ENCODE data around the gene LRCH1.

Gene LRCH1

DNA sequence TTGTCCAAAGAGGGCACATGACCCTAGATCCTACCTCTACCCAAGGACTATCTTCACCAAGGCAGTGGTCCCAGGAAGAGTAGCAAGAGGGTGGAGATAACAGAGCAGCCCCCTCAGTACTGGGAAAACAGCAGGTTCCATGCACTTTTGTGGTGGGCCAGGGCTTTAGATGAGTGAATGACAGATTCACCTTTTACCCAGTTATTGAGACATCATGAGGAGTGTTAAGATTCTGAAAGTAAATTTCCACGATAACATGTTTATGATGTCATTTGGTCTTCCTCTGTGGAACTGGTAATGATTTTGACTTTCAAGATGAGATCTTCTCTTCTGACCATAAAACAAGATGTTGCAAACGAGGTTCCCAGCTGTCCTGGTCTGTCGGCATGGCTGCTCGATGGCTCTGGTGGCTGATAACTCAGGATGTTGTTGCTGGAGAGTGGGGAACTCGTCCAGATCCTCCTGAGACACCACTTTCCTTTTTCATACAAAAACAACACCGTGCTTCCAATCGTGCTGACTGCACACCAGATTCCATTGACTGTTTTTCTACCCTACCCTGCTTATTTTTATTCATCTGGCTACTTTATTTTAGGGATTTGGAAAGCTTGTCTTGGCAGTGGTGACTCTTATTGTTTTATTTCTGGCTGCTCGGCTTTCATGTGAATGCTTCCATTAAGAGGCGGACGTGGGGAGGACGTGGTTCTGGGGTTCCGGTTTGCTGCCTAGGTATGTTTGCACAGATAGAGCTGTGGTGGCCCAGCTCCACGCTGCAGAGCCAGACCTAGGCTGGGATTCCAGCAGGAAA is 88.5 kb downstream of the LRCH1 start:
- peak; percentile 6 for DNase-seq

DNA sequence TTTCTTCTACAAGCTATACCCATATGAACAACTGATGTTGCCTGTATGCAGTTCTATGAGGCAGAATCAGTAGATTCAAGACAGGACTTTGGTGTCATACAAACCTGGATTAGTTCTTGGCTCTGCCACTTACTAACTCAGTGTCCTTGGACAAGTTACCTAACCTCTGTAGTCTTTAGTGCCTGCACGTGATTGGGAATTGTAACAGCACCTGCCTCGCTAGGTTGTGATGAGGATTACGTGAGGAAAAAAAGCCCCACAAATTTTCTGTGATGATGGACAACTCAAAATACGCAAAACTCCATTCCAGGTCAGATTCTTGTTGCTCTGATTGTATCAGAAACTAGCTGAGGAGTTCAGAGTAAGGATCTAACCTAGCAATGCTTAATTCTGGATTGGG is 89.3 kb downstream of the LRCH1 start:
- no peak for DNase-seq

GRCh38 chr13:46643165-46643777 is 90.3 kb downstream of the LRCH1 start:
- DNase-seq = no peak

- DNase-seq = no peak
Measured at GRCh38 chr13:46644816-46645215, 91.8 kb downstream of the LRCH1 start.

DNA sequence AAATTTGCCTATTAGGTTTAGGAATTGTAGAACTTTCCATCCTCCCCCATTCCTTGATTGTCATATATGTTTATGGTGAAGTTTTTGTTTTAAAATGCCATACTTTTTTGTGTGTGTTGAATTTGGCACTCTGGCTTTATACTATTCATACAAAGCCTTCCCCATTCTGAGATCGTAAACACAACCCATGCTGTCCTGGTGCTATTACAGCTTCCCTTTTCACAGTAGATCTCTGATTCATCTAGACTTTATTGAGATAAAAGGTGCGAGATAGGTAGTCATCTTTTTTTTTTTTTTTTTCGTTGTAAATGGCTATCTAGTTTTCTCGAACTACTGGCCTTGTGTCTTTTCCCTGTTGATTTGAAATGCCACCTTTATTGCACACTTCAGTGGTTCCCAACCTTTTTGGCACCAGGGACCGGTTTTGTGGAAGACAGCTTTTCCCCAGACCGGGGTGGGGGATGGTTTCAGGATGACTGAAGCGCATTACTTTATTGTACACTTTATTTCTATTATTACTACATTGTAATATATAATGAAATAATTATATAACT is 94.6 kb downstream of the LRCH1 start:
- DNase-seq = no peak

GRCh38 chr13:46648166-46648607 is 95.2 kb downstream of the LRCH1 start:
- DNase-seq = peak; percentile 29

DNA sequence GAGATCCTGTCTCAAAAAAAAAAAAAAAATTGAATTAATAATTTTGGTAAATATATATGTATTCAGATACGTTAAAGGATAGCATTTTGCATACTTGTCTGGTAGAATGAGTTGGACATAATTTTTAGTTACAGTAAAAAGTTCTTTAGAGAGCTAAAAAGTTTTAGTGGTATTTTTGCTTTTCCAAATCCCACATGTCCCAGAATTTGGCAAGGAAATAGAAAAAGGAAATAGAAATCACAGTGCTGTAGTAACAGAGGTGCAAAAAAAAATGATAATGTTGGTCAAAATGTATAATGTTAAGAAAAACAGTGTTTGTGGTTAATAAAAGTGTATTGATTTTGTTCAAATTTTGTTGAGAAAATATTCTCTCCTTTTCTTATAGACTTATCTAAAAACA is 96.8 kb downstream of the LRCH1 start:
- no peak for DNase-seq

DNA sequence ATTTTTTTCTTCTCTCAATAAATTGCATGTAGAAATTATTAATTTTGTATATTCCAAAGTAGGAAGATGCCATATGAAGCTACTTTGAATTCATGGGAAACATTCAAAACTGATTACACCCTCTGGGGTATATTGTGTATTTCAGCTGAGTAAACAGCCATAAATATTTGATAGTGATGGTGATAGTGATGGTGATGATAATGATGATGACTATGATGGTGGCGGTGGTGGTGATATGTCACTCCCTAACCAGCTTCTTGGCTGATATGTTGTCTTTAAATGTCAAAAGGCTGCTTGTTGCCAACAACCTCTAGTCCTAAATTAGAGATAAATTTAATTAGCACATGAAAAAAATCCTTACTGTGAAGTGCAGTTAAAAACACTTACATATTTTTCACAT is 102.0 kb downstream of the LRCH1 start:
- DNase-seq = no peak

DNA sequence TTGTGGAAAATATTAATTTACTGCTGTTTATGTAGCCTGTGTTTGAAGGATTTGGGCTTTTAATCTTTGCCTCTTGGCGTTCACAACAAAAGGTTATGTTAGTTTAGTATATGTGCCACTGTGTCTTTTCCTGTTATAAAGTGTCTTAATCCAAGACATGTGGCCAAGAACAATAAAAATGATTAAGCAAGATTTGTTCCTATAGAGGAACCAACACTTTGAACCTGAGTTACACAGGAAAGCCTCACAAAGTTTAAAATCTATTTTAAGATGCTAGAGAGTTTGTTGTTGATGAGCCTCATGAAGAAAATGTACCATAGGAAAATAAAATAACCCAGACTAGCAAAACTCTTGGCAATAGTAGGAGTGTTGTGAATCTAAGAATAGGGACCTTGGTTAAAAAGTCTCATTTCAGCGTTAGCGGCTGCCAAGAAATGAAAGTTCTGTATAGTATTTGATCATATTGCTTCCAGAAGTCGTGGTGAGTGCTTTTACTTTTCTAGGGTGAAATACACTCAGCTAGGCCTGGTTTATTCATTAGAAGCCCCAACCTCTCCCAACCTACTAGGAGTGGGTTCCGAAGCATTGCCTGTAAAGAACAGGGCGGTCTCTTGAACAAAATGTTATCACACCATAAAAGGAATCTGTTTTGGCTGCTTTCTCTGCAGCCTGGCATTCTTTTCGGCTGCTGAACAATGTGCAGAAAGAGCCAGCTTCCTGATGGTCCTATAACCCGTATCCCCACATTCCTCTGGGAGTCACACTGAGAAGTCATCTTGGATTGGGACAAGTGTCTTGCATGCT is 102.6 kb downstream of the LRCH1 start:
- peak; percentile 53 for DNase-seq

DNA sequence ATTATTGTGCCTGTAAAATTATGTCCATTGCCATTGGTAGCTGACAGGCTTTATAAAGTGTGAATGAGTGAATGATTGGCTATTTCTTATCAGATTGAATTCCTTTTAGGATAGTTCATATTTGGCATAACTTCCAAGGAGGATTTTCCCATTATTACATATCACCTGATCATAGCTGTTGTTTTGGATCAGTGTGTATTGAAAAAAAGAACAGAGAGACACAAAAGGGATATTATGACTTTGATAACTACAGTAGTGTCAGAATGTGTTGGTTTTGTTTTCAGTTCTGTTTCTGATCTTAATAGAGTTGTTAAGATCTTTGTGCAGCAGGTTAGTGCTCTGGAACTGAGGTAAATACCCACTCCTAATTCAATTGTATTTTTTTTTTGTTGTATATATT is 103.8 kb downstream of the LRCH1 start:
- DNase-seq = no peak

- no peak for DNase-seq
Measured at GRCh38 chr13:46659413-46660065, 106.6 kb downstream of the LRCH1 start.

- no peak for DNase-seq
Measured at GRCh38 chr13:46660416-46660815, 107.4 kb downstream of the LRCH1 start.

GRCh38 chr13:46660857-46661256 is 107.9 kb downstream of the LRCH1 start:
- DNase-seq = no peak

- no peak for DNase-seq
Measured at GRCh38 chr13:46662690-46663089, 109.7 kb downstream of the LRCH1 start.

- DNase-seq = no peak
Measured at GRCh38 chr13:46663206-46664037, 110.5 kb downstream of the LRCH1 start.

GRCh38 chr13:46664195-46664594 is 111.2 kb downstream of the LRCH1 start:
- DNase-seq = no peak

- no peak for DNase-seq
Measured at GRCh38 chr13:46665248-46665632, 112.3 kb downstream of the LRCH1 start.

DNA sequence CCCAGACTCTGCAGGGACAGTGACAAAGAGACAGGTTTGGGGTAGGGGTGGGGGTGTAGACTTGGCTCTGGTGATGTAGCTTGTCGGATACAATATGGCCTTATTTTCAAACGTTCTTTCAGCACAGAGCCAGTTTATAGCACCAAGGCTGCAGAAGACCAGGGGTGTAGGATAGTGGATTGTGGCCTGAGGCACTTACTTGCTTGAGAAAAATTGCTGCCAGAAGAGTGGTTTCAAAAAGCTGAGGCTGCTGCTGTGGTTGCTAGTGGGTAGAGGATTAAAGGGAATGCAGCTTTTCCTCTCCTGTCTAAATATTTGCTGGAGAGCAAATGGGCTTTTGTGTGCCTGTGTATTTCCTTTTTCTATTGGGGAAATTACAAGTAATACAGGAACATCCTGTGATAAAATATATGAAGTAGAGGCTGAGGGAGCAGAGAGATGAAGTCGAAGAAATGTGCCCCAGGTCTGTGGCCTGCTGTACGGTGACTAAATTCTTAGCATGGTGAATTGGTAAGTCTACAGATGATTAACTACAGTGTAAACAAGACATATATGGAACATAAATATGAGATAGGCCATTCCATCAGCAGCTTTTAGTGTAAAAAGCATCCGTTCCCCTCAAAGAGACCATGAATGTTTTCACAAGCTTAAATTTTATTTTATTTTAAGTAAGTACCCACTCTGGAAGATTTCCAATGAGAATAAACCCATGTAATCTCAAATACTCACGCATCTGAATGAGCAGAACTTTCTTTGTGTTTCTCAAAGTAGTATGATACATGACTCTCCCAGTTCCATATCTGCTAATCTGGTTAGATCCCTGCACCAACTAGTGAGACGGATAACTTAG is 112.9 kb downstream of the LRCH1 start:
- DNase-seq = no peak

GRCh38 chr13:46666727-46667456 is 113.9 kb downstream of the LRCH1 start:
- no peak for DNase-seq

DNA sequence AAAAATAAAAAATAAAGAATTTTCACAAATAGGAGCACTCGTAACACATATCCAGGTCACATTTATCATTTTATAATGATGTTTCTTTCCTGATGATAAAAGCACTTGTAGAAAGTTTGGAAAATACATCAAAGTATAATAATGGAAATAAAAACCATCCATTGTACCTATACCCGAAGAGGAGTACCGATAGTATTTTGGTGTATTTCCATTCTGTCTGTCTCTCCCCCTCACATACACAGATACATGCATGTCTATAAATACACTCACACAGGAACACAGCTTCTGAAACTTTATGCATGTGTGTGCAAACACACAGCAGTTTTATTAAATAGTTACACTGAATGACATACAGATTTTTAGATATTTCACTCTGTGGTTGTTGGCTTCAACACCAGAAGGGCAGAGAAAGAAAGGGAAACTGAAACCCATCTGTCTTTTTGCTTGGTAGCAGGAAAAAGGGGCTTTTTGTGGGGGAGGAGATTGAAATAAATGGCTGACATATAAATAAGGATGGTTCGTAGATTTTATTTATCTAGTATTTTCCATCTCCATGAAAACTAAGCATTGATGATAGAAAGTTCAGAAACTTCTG is 114.8 kb downstream of the LRCH1 start:
- DNase-seq = peak; percentile 30
